ENCODE measurements around the gene SLC1A4.
A peak's percentile ranks its signal among the peaks of the same experiment; 100 is the strongest.

Gene SLC1A4

GRCh38 chr2:65037178-65037577 is 48.0 kb downstream of the SLC1A4 start:
- POLR2A ChIA-PET, result no interaction called here
- Histone ChIP-seq H3K36me3 (ENCODE audit: control insufficient read depth in 2 of 2, insufficient read depth in 1 of 2, low read length in 2 of 2) (peaks cover 8 to 14% of the 10 kb centered on the region in 2 experiments; a peak in 2 of 3 replicates), H3K27ac (ENCODE audit: extremely low read depth, low read depth, low read length) (no peak overlapping the region), H3K9me3 (ENCODE audit: control insufficient read depth, insufficient read depth, low read depth, low read length) (no peaks in the 10 kb centered on the region), H3K4me3 (ENCODE audit: low read depth, low read length) (no peak overlapping the region), H3K4me1 (ENCODE audit: control insufficient read depth, insufficient read depth, low read length) (peaks cover 4% of the 10 kb centered on the region)
- TF ChIP-seq ZNF133 (tag by site-specific recombination; IDR thresholded peaks at IDR 0.05) (peak; percentile 71), ZNF501 (tag by site-specific recombination; IDR thresholded peaks at IDR 0.05) (no peak), ZBTB44 (tag by site-specific recombination; IDR thresholded peaks at IDR 0.05) (no peak), ZNF571 (tag by site-specific recombination; IDR thresholded peaks at IDR 0.05) (no peak), ZNF221 (tag by site-specific recombination; IDR thresholded peaks at IDR 0.05; ENCODE audit: borderline replicate concordance) (no peak), ZNF513 (tag by site-specific recombination; IDR thresholded peaks at IDR 0.05) (no peak), KLF8 (tag by site-specific recombination; IDR thresholded peaks at IDR 0.05) (no peak), ZNF48 (tag by site-specific recombination; IDR thresholded peaks at IDR 0.05) (no peak)
- CTCF ChIA-PET, result interaction anchor here (0.6 to 0.9 kb wide), 4 partner anchors 15 to 230 kb away, joined by 3 to 4 read pairs (median 3); no protein-coding TSS in a partner anchor

GRCh38 chr2:65039640-65040039 is 50.4 kb downstream of the SLC1A4 start:
- ChIA-PET POLR2A (no interaction called here), CTCF (interaction anchor here (0.6 to 1.9 kb wide), 13 partner anchors 9 to 445 kb away, joined by 3 to 15 read pairs (median 4); no protein-coding TSS in a partner anchor)
- Histone ChIP-seq H3K9me3 (ENCODE audit: control insufficient read depth, insufficient read depth, low read depth, low read length) (no peaks in the 10 kb centered on the region), H3K36me3 (ENCODE audit: control insufficient read depth in 2 of 2, insufficient read depth in 1 of 2, low read length in 2 of 2) (peaks cover 14 to 19% of the 10 kb centered on the region in 2 experiments; a peak in 2 of 3 replicates), H3K4me1 (ENCODE audit: control insufficient read depth, insufficient read depth, low read length) (no peaks in the 10 kb centered on the region), H3K27ac (ENCODE audit: extremely low read depth, low read depth, low read length) (no peak overlapping the region), H3K4me3 (ENCODE audit: low read depth, low read length) (no peak overlapping the region)
- TF ChIP-seq ZNF426 (tag by site-specific recombination; IDR thresholded peaks at IDR 0.05) (no peak), RBAK (tag by site-specific recombination; IDR thresholded peaks at IDR 0.05) (no peak), ZNF777 (tag by site-specific recombination; IDR thresholded peaks at IDR 0.05; ENCODE audit: borderline replicate concordance) (no peak), ZBTB26 (tag by site-specific recombination; optimal IDR thresholded peaks at IDR 0.05) (no peak), ZNF837 (tag by site-specific recombination; IDR thresholded peaks at IDR 0.05) (no peak), ZNF280C (tag by site-specific recombination; IDR thresholded peaks at IDR 0.05) (no peak), SALL2 (tag by site-specific recombination; IDR thresholded peaks at IDR 0.05; ENCODE audit: borderline replicate concordance) (no peak), ZNF23 (tag by site-specific recombination; IDR thresholded peaks at IDR 0.05; ENCODE audit: borderline replicate concordance) (no peak), ZNF292 (tag by site-specific recombination; IDR thresholded peaks at IDR 0.05; ENCODE audit: borderline replicate concordance, low read depth) (no peak), ZNF266 (tag by site-specific recombination; IDR thresholded peaks at IDR 0.05; ENCODE audit: low read depth) (no peak), ZSCAN18 (tag by site-specific recombination; IDR thresholded peaks at IDR 0.05) (no peak), ZNF544 (tag by site-specific recombination; IDR thresholded peaks at IDR 0.05) (no peak), ZNF18 (tag by site-specific recombination; IDR thresholded peaks at IDR 0.05) (no peak), WT1 (tag by site-specific recombination; IDR thresholded peaks at IDR 0.05) (no peak)

Measured in HEK293 (cell line).